ENCODE data around the gene SPINK13. TPM values are rescaled to one million over a fixed set of nuclear protein-coding genes. Genes with fewer than 3 reads are reported as not detected.

The SPINK13 gene, protein sequence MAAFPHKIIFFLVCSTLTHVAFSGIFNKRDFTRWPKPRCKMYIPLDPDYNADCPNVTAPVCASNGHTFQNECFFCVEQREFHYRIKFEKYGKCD
- total RNA-seq (not detected), polyA plus RNA-seq (not detected), total RNA-seq (not detected)

DNA sequence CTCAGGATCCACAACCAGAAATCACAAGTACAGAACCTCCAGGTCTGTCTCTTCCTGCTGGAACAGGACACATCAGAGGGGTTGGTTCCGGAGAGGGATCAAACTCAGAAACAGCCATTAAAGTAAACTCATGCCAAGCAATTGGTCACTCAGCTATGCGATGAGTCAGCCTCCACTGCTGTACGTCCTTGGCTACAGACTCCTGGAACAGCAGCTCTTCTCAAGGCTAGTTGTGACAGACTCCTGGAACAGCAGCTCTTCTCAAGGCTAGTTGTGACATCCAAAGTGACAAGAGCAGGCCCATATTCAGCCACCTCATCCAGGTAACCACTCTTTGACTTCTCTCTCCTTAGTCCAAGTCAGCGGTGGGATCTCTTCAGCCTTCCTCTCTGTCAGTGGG, at the start of gene SPINK13:
TSS of gene SPINK13 (plus strand) at position 229 of the 400 bp plus-strand sequence. CDS start 1,279 bp downstream, outside the sequence.
- H3K4me3 Mint-ChIP-seq = no peak within 1 kb of the TSS
- H3K36me3 ChIP-seq (ENCODE audit: control insufficient read depth in 2 of 3, insufficient read depth in 3 of 3, low read length in 3 of 3) = no peaks in the 10 kb centered on the region

DNA sequence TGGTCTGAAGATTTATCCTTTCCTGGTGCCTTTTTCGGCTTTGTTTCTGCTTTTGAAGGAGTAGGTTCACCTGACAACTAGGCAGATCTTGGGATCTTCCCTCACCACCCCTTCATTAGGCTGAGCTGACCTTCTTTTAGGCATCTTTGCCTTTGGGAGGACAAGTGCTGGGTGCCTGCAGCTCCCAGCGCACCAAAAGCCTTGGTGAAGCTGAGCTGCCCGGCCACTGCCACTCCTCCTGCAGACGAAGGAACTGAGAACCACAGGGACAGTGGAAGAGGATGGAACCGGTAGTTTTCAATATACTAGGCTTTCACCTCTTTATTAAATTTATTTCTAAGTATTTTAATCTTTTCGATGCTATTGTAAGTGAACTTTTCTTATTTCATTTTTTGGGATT, 47.1 kb upstream of the SPINK13 start:
- no peak for ATAC-seq
- Histone ChIP-seq H3K36me3 (ENCODE audit: control insufficient read depth in 2 of 3, insufficient read depth in 3 of 3, low read length in 3 of 3) (no peaks in the 10 kb centered on the region), H3K9me3 (ENCODE audit: control insufficient read depth in 2 of 3, low read length in 3 of 3) (no peaks in the 10 kb centered on the region), H3K27me3 (ENCODE audit: control insufficient read depth in 2 of 2, insufficient read depth in 2 of 2, low read length in 2 of 2) (no peaks in the 10 kb centered on the region), H3K27ac (ENCODE audit: low read depth, low read length) (no peak overlapping the region), H3K4me3 (ENCODE audit: low read length) (no peak overlapping the region), H3K4me1 (ENCODE audit: control insufficient read depth in 2 of 2, insufficient read depth in 2 of 2, low read length in 2 of 2) (no peaks in the 10 kb centered on the region)
- POLR2A ChIA-PET = no interaction called here
- Mint-ChIP-seq H3K27ac (no peak overlapping the region), H3K4me1 (no peaks in the 10 kb centered on the region), H3K4me3 (no peak overlapping the region), H3K36me3 (no peaks in the 10 kb centered on the region), H3K9me3 (peaks cover 0 to 11% (median 0%) of the 10 kb centered on the region in 11 donors), H3K27me3 (peaks cover 3 to 18% (median 13%) of the 10 kb centered on the region in 5 donors)
- no peak for DNase-seq
- CTCF ChIA-PET = interaction anchor here (0.7 kb wide), 1 partner anchor 41 kb away, joined by 3 read pairs; no protein-coding TSS in a partner anchor
- intact Hi-C loops (cut with micrococcal nuclease) = no loop called here

More for the DNA sequence above, at the start of gene SPINK13:
- intact Hi-C loops (cut with micrococcal nuclease) = no loop called here
- Mint-ChIP-seq H3K27me3 (peaks cover 0 to 7% (median 3%) of the 10 kb centered on the region in 5 donors), H3K9me3 (peaks cover 0 to 10% (median 0%) of the 10 kb centered on the region in 11 donors), H3K27ac (no peak within 1 kb of the TSS), H3K36me3 (peaks cover 0 to 3% (median 0%) of the 10 kb centered on the region in 5 donors), H3K4me1 (no peaks in the 10 kb centered on the region)
- ATAC-seq = no peak
- Histone ChIP-seq H3K4me3 (ENCODE audit: low read length) (no peak within 1 kb of the TSS), H3K27me3 (ENCODE audit: control insufficient read depth in 2 of 2, insufficient read depth in 2 of 2, low read length in 2 of 2) (no peaks in the 10 kb centered on the region), H3K27ac (ENCODE audit: low read depth, low read length) (no peak within 1 kb of the TSS), H3K9me3 (ENCODE audit: control insufficient read depth in 2 of 3, low read length in 3 of 3) (no peaks in the 10 kb centered on the region), H3K4me1 (ENCODE audit: control insufficient read depth in 2 of 2, insufficient read depth in 2 of 2, low read length in 2 of 2) (no peaks in the 10 kb centered on the region)
- ChIA-PET POLR2A (no interaction called here), CTCF (no interaction called here)
- no peak for DNase-seq

DNA sequence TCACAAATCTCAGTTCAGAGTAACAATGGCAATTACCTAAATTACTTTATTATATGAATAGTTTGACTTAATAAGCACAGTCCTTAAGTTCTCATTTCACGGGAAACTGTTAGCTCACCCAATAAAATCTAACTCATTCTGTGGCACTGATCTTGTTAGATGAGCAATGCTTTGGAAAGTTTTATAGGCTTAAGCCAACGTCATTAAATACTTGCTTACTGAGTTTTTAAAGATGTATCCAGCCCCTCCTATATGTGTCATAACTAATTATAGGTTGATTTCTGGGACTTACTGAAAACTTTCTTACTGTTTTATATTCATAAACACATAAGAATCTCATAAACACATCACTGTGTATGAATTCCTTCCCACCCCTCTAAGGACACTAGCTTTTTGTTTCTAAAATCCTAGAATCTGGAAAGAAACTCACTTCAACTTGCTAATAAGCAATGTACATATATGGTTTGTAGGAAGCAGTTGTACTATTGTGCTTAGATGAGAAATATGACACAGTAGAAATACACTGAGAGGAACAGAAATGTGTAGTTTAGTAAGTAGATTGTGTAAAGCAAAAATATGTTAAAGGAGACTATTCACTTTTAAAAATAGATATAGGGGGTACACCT, 44.4 kb upstream of the SPINK13 start:
- no peak overlapping the region for H3K27ac Mint-ChIP-seq
- CTCF ChIA-PET = no interaction called here
- intact Hi-C loops (cut with micrococcal nuclease) = no loop called here
- Histone ChIP-seq H3K27ac (ENCODE audit: low read depth, low read length) (no peak overlapping the region), H3K4me3 (ENCODE audit: low read length) (no peak overlapping the region), H3K36me3 (ENCODE audit: control insufficient read depth in 2 of 3, insufficient read depth in 3 of 3, low read length in 3 of 3) (no peaks in the 10 kb centered on the region), H3K27me3 (ENCODE audit: control insufficient read depth in 2 of 2, insufficient read depth in 2 of 2, low read length in 2 of 2) (no peaks in the 10 kb centered on the region), H3K9me3 (ENCODE audit: control insufficient read depth in 2 of 3, low read length in 3 of 3) (no peaks in the 10 kb centered on the region), H3K4me1 (ENCODE audit: control insufficient read depth in 2 of 2, insufficient read depth in 2 of 2, low read length in 2 of 2) (no peaks in the 10 kb centered on the region)
- H3K4me3 Mint-ChIP-seq = no peak overlapping the region
- peaks cover 4 to 24% (median 15%) of the 10 kb centered on the region in 5 donors for H3K27me3 Mint-ChIP-seq
- ATAC-seq (no peak), DNase-seq (no peak)
- peaks cover 0 to 7% (median 0%) of the 10 kb centered on the region in 11 donors for H3K9me3 Mint-ChIP-seq
- H3K4me1 Mint-ChIP-seq = no peaks in the 10 kb centered on the region
- POLR2A ChIA-PET = no interaction called here
- H3K36me3 Mint-ChIP-seq = no peaks in the 10 kb centered on the region

DNA sequence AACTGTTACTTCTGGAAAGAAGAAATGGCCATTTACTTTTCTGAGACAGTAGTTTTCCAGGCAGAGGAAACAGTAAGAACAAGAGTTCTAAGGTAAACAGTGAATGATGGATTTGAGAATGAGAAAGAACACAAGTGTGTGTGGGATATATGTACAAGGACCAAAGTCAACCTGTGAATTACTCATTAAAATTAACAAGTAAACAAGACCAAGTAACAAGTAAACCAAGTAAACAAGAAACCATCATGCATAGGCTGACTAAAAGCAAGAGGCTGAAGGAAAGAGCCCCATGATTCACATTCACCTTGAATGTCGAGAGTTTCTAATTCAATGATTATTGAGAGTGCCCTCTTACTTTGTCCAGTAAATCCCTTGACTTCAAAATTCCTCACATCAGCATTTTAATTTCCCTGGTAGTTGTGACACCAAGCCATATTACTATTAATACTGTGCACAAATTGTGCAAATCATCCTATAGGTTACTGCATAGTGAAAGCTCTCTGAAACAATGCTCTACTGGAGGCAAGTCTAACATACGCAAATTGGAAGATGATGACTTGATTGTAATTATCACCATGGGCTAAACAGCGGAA, 40.1 kb upstream of the SPINK13 start:
- H3K4me1 ChIP-seq (ENCODE audit: control insufficient read depth in 2 of 2, insufficient read depth in 2 of 2, low read length in 2 of 2) = no peaks in the 10 kb centered on the region
- no peaks in the 10 kb centered on the region for H3K4me1 Mint-ChIP-seq
- H3K4me3 ChIP-seq (ENCODE audit: low read length) = no peak overlapping the region
- no peak overlapping the region for H3K27ac Mint-ChIP-seq
- H3K27ac ChIP-seq (ENCODE audit: low read depth, low read length) = no peak overlapping the region
- ATAC-seq (no peak), DNase-seq (no peak)
- H3K27me3 ChIP-seq (ENCODE audit: control insufficient read depth in 2 of 2, insufficient read depth in 2 of 2, low read length in 2 of 2) = no peaks in the 10 kb centered on the region
- no peaks in the 10 kb centered on the region for H3K36me3 ChIP-seq (ENCODE audit: control insufficient read depth in 2 of 3, insufficient read depth in 3 of 3, low read length in 3 of 3)
- ChIA-PET CTCF (no interaction called here), POLR2A (interaction anchor here (0.7 kb wide), 1 partner anchor 103 kb away, joined by 3 read pairs; no protein-coding TSS in a partner anchor)
- no peak overlapping the region for H3K4me3 Mint-ChIP-seq
- peaks cover 0 to 9% (median 0%) of the 10 kb centered on the region in 11 donors for H3K9me3 Mint-ChIP-seq
- intact Hi-C loops (cut with micrococcal nuclease) = no loop called here
- no peaks in the 10 kb centered on the region for H3K36me3 Mint-ChIP-seq
- peaks cover 2 to 24% (median 15%) of the 10 kb centered on the region in 5 donors for H3K27me3 Mint-ChIP-seq
- H3K9me3 ChIP-seq (ENCODE audit: control insufficient read depth in 2 of 3, low read length in 3 of 3) = no peaks in the 10 kb centered on the region

DNA sequence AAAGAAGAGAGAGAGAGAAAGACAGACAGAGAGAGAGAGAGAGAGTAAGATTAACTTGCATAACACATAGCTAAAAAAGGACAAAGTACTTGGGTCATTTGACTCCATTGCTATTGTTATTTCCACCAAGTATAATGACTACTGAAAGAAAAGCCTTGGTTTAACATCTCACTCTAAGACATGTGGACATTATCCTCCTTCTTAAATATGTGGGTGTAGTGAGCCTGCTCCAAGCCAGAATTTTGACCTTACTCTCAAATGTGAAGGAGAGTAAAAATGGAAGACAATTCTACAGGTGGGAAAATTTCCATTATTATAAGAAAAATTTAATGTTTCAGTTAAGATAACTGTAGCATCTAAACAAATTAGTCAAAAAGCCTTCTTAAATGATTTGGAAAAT, 38.8 kb upstream of the SPINK13 start:
- Mint-ChIP-seq H3K4me3 (no peak overlapping the region), H3K9me3 (peaks cover 0 to 9% (median 0%) of the 10 kb centered on the region in 11 donors), H3K27ac (no peak overlapping the region), H3K36me3 (no peaks in the 10 kb centered on the region), H3K4me1 (no peaks in the 10 kb centered on the region), H3K27me3 (peaks cover 2 to 24% (median 15%) of the 10 kb centered on the region in 5 donors)
- Histone ChIP-seq H3K27me3 (ENCODE audit: control insufficient read depth in 2 of 2, insufficient read depth in 2 of 2, low read length in 2 of 2) (no peaks in the 10 kb centered on the region), H3K36me3 (ENCODE audit: control insufficient read depth in 2 of 3, insufficient read depth in 3 of 3, low read length in 3 of 3) (no peaks in the 10 kb centered on the region), H3K27ac (ENCODE audit: low read depth, low read length) (no peak overlapping the region), H3K9me3 (ENCODE audit: control insufficient read depth in 2 of 3, low read length in 3 of 3) (no peaks in the 10 kb centered on the region), H3K4me3 (ENCODE audit: low read length) (no peak overlapping the region), H3K4me1 (ENCODE audit: control insufficient read depth in 2 of 2, insufficient read depth in 2 of 2, low read length in 2 of 2) (no peaks in the 10 kb centered on the region)
- ChIA-PET CTCF (no interaction called here), POLR2A (no interaction called here)
- no peak for DNase-seq
- no peak for ATAC-seq
- intact Hi-C loops (cut with micrococcal nuclease) = no loop called here

DNA sequence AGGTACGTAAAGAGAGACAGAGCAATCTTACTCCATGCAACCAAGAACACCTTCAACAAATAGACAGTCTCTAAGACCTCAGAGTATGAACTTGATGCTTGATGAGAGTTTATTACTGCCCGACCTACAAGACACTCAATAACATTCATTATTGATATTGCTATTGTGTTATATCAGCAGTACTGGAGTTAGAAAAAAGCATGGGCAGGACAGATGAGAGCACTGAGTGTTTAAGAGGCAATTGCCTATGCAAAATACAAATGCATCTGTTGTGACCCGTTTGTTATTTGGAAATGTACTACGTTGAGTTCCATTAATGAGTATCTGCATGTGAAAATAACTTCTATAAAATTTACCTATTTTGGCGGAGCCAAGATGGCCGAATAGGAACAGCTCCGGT, 38.4 kb upstream of the SPINK13 start:
- H3K27ac Mint-ChIP-seq = no peak overlapping the region
- DNase-seq (no peak), ATAC-seq (no peak)
- no peaks in the 10 kb centered on the region for H3K9me3 ChIP-seq (ENCODE audit: control insufficient read depth in 2 of 3, low read length in 3 of 3)
- no peak overlapping the region for H3K4me3 Mint-ChIP-seq
- H3K27ac ChIP-seq (ENCODE audit: low read depth, low read length) = no peak overlapping the region
- H3K9me3 Mint-ChIP-seq = peaks cover 0 to 9% (median 0%) of the 10 kb centered on the region in 11 donors
- no peaks in the 10 kb centered on the region for H3K4me1 ChIP-seq (ENCODE audit: control insufficient read depth in 2 of 2, insufficient read depth in 2 of 2, low read length in 2 of 2)
- no peak overlapping the region for H3K4me3 ChIP-seq (ENCODE audit: low read length)
- CTCF ChIA-PET = no interaction called here
- POLR2A ChIA-PET = no interaction called here
- intact Hi-C loops (cut with micrococcal nuclease) = no loop called here
- H3K27me3 Mint-ChIP-seq = peaks cover 2 to 21% (median 14%) of the 10 kb centered on the region in 5 donors
- no peaks in the 10 kb centered on the region for H3K27me3 ChIP-seq (ENCODE audit: control insufficient read depth in 2 of 2, insufficient read depth in 2 of 2, low read length in 2 of 2)
- no peaks in the 10 kb centered on the region for H3K4me1 Mint-ChIP-seq
- H3K36me3 ChIP-seq (ENCODE audit: control insufficient read depth in 2 of 3, insufficient read depth in 3 of 3, low read length in 3 of 3) = no peaks in the 10 kb centered on the region
- H3K36me3 Mint-ChIP-seq = no peaks in the 10 kb centered on the region
